ENCODE measurements around the gene HOXA6. TPM values are rescaled to one million over a fixed set of nuclear protein-coding genes. Genes with fewer than 3 reads are reported as not detected.

HOXA6 gene
- total RNA-seq, 2 experiments from 2014 or later, result 4.1 to 12.0 TPM

GRCh38 chr7:27154369-27154768 is 6.8 kb upstream of the HOXA6 start:
- Histone ChIP-seq H4K20me1 (ENCODE audit: insufficient read depth, low read length) (no peaks in the 10 kb centered on the region), H3K9me3 (ENCODE audit: low read length) (no peaks in the 10 kb centered on the region), H3K4me1 (ENCODE audit: insufficient read depth, low read length, poor library complexity, severe bottlenecking) (peaks cover 41% of the 10 kb centered on the region), H3K79me2 (ENCODE audit: insufficient read depth, low read depth, low read length) (peaks cover 7% of the 10 kb centered on the region; the same call in 1 of the 2 replicates), H2AFZ (ENCODE audit: low read length) (no peak overlapping the region), H3K27ac (ENCODE audit: low read depth, low read length, poor library complexity, severe bottlenecking) (no peak overlapping the region), H3K9me2 (ENCODE audit: insufficient read depth, low read length) (no peaks in the 10 kb centered on the region), H3K4me2 (ENCODE audit: low read length) (peak overlapping the region; percentile 84), H3K36me3 (ENCODE audit: insufficient read depth, low read length) (no peaks in the 10 kb centered on the region), H3K4me3 (ENCODE audit: low read depth, low read length, poor library complexity, severe bottlenecking) (no peak overlapping the region)
- no peak for DNase-seq (ENCODE audit: low spot score)
- CTCF ChIA-PET (ENCODE audit: unreplicated experiment), result no interaction called here
- TF ChIP-seq CTCF (conservative IDR thresholded peaks at IDR 0.05; ENCODE audit: low read length), result no peak
- TF ChIP-seq EZH2phosphoT487 (IDR thresholded peaks at IDR 0.05; ENCODE audit: borderline replicate concordance, low read depth, low read length), result no peak
- intact Hi-C loops (cut with micrococcal nuclease; ENCODE audit: unreplicated experiment), result loop anchor here (10.0 kb wide), 1 partner anchor 1260 kb away; no protein-coding TSS in a partner anchor
- POLR2A ChIA-PET, result no interaction called here
- BruUV-seq (replicated peaks), result no TSS peak

DNA sequence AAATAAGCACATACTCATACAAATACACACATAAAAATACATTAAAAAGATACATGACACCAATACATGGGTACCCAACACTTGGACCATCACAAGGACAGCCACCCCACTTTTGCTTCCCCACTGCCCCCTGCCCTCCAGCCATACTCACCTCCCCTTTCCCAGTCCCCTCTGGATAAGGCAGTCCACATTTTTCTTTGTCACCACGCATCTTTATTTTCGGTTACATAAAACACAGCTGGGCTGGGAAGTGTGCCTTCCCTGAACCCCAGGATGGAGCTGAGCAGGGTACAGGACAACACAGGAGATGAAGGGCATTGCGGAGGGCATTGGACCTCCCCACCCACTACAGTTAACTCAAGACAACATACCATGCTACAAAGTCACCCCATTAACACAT is 6.0 kb upstream of the HOXA6 start:
- peaks cover 49% of the 10 kb centered on the region for H3K4me1 ChIP-seq (ENCODE audit: insufficient read depth, low read length, poor library complexity, severe bottlenecking)
- no peaks in the 10 kb centered on the region for H4K20me1 ChIP-seq (ENCODE audit: insufficient read depth, low read length)
- H3K9me3 ChIP-seq (ENCODE audit: low read length), result no peaks in the 10 kb centered on the region
- no peak overlapping the region for H2AFZ ChIP-seq (ENCODE audit: low read length)
- H3K4me3 ChIP-seq (ENCODE audit: low read depth, low read length, poor library complexity, severe bottlenecking), result no peak overlapping the region
- H3K36me3 ChIP-seq (ENCODE audit: insufficient read depth, low read length), result no peaks in the 10 kb centered on the region
- ChIA-PET CTCF (ENCODE audit: unreplicated experiment) (no interaction called here), POLR2A (interaction anchor here (1.0 kb wide), 1 partner anchor 460 kb away, joined by 4 read pairs; no protein-coding TSS in a partner anchor)
- no peak for TF ChIP-seq CTCF (conservative IDR thresholded peaks at IDR 0.05; ENCODE audit: low read length)
- TF ChIP-seq EZH2phosphoT487 (IDR thresholded peaks at IDR 0.05; ENCODE audit: borderline replicate concordance, low read depth, low read length), result no peak
- no peak overlapping the region for H3K27ac ChIP-seq (ENCODE audit: low read depth, low read length, poor library complexity, severe bottlenecking)
- intact Hi-C loops (cut with micrococcal nuclease; ENCODE audit: unreplicated experiment), result loop anchor here (10.0 kb wide), 1 partner anchor 1259 kb away; no protein-coding TSS in a partner anchor
- DNase-seq (ENCODE audit: low spot score), result no peak
- no peak overlapping the region for H3K4me2 ChIP-seq (ENCODE audit: low read length)
- peaks cover 8% of the 10 kb centered on the region; the same call in 1 of the 2 replicates for H3K79me2 ChIP-seq (ENCODE audit: insufficient read depth, low read depth, low read length)
- no TSS peak for BruUV-seq (replicated peaks)
- no peaks in the 10 kb centered on the region for H3K9me2 ChIP-seq (ENCODE audit: insufficient read depth, low read length)

DNA sequence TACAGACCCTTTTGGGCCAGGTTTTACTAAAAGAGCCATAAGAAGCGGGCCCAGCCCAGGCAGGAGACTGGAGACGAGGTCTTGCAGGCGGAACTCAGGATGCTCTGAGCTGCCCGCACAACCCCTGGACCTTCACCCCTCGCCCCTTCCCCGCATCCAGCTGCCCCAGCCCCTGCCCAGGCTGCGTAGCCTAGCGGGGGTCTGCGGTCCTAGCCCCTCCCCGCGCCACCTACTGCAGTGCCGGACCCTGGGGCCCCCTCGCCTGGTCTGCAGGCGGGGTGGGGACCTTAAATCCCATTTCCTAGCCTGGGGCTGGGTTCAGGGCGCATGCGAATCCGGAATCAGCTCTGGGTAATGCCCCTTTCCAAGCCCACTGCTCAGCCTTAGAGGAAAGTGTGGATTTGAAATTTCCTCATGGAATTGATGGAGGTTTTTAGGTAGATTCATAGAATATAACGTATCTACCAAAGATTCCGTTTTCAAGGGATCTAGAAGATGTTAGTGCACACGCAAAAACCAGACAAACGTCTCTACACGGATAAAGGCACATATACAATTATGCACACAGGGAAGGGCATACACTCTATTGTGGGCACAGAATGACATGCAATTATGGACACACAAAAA is 5.4 kb upstream of the HOXA6 start:
- Histone ChIP-seq H3K27ac (ENCODE audit: low read depth, low read length, poor library complexity, severe bottlenecking) (no peak overlapping the region), H4K20me1 (ENCODE audit: insufficient read depth, low read length) (no peaks in the 10 kb centered on the region), H3K9me2 (ENCODE audit: insufficient read depth, low read length) (no peaks in the 10 kb centered on the region), H3K9me3 (ENCODE audit: low read length) (no peaks in the 10 kb centered on the region), H3K4me2 (ENCODE audit: low read length) (no peak overlapping the region), H3K79me2 (ENCODE audit: insufficient read depth, low read depth, low read length) (peaks cover 8% of the 10 kb centered on the region; the same call in 1 of the 2 replicates), H3K4me1 (ENCODE audit: insufficient read depth, low read length, poor library complexity, severe bottlenecking) (peaks cover 55% of the 10 kb centered on the region), H3K36me3 (ENCODE audit: insufficient read depth, low read length) (no peaks in the 10 kb centered on the region), H2AFZ (ENCODE audit: low read length) (peak overlapping the region; percentile 95; the same call in 1 of the 2 replicates), H3K4me3 (ENCODE audit: low read depth, low read length, poor library complexity, severe bottlenecking) (no peak overlapping the region)
- ChIA-PET POLR2A (interaction anchor here (1.0 kb wide), 1 partner anchor 460 kb away, joined by 4 read pairs; no protein-coding TSS in a partner anchor), CTCF (ENCODE audit: unreplicated experiment) (no interaction called here)
- DNase-seq (ENCODE audit: low spot score), result no peak
- no TSS peak for BruUV-seq (replicated peaks)
- TF ChIP-seq EZH2phosphoT487 (IDR thresholded peaks at IDR 0.05; ENCODE audit: borderline replicate concordance, low read depth, low read length) (no peak), CTCF (conservative IDR thresholded peaks at IDR 0.05; ENCODE audit: low read length) (no peak)
- intact Hi-C loops (cut with micrococcal nuclease; ENCODE audit: unreplicated experiment), result loop anchor here (10.0 kb wide), 1 partner anchor 1258 kb away; no protein-coding TSS in a partner anchor
